ENCODE data around the gene TMPRSS4.

Gene TMPRSS4

GRCh38 chr11:118050208-118050891, 26.5 kb upstream of the TMPRSS4 start:
- no peak overlapping the region for H3K9ac ChIP-seq (ENCODE audit: low read length)
- no peak overlapping the region for H2AFZ ChIP-seq (ENCODE audit: low read length)
- H3K9me3 ChIP-seq (ENCODE audit: low read length) = no peaks in the 10 kb centered on the region
- no peaks in the 10 kb centered on the region for H3K27me3 ChIP-seq (ENCODE audit: insufficient read depth, low read length)
- no peaks in the 10 kb centered on the region for H3K79me2 ChIP-seq (ENCODE audit: insufficient read depth, low read length)
- no peaks in the 10 kb centered on the region for H4K20me1 ChIP-seq (ENCODE audit: insufficient read depth, low read length)
- H3K9me2 ChIP-seq (ENCODE audit: low read depth, low read length) = no peaks in the 10 kb centered on the region
- H3K4me2 ChIP-seq (ENCODE audit: low read length) = no peak overlapping the region
- H3K4me3 ChIP-seq (ENCODE audit: low read depth, low read length, poor library complexity, severe bottlenecking) = no peak overlapping the region
- TF ChIP-seq CTCF (IDR thresholded peaks at IDR 0.05; ENCODE audit: low read length) (no peak), EZH2 (IDR thresholded peaks at IDR 0.05; ENCODE audit: borderline replicate concordance, low read length) (no peak)
- no peaks in the 10 kb centered on the region for H3K36me3 ChIP-seq (ENCODE audit: insufficient read depth, low read length)
- no peaks in the 10 kb centered on the region for H3F3A ChIP-seq (ENCODE audit: insufficient read depth, low read length)
- H3K27ac ChIP-seq (ENCODE audit: low read depth, low read length, poor library complexity, severe bottlenecking) = no peak overlapping the region
- no peaks in the 10 kb centered on the region for H3K4me1 ChIP-seq (ENCODE audit: insufficient read depth, low read length, severe bottlenecking)

- no peaks in the 10 kb centered on the region for H3K9me3 ChIP-seq (ENCODE audit: low read length)
- no peak overlapping the region for H2AFZ ChIP-seq (ENCODE audit: low read length)
- no peak overlapping the region for H3K4me2 ChIP-seq (ENCODE audit: low read length)
- no peak overlapping the region for H3K9ac ChIP-seq (ENCODE audit: low read length)
- H3K27ac ChIP-seq (ENCODE audit: low read depth, low read length, poor library complexity, severe bottlenecking) = no peak overlapping the region
- TF ChIP-seq EZH2 (IDR thresholded peaks at IDR 0.05; ENCODE audit: borderline replicate concordance, low read length) (no peak), CTCF (IDR thresholded peaks at IDR 0.05; ENCODE audit: low read length) (no peak)
- H3K79me2 ChIP-seq (ENCODE audit: insufficient read depth, low read length) = no peaks in the 10 kb centered on the region
- no peaks in the 10 kb centered on the region for H3K4me1 ChIP-seq (ENCODE audit: insufficient read depth, low read length, severe bottlenecking)
- H3K4me3 ChIP-seq (ENCODE audit: low read depth, low read length, poor library complexity, severe bottlenecking) = no peak overlapping the region
- no peaks in the 10 kb centered on the region for H3F3A ChIP-seq (ENCODE audit: insufficient read depth, low read length)
- no peaks in the 10 kb centered on the region for H3K9me2 ChIP-seq (ENCODE audit: low read depth, low read length)
- no peaks in the 10 kb centered on the region for H4K20me1 ChIP-seq (ENCODE audit: insufficient read depth, low read length)
- no peaks in the 10 kb centered on the region for H3K27me3 ChIP-seq (ENCODE audit: insufficient read depth, low read length)
- no peaks in the 10 kb centered on the region for H3K36me3 ChIP-seq (ENCODE audit: insufficient read depth, low read length)
These were observed 25.7 kb upstream of the TMPRSS4 start for GRCh38 chr11:118051136-118051610.

- H2AFZ ChIP-seq (ENCODE audit: low read length) = no peak overlapping the region
These were observed 25.0 kb upstream of the TMPRSS4 start for GRCh38 chr11:118051611-118052461.

More at GRCh38 chr11:118051611-118052461, 25.0 kb upstream of the TMPRSS4 start:
- no peak overlapping the region for H3K4me2 ChIP-seq (ENCODE audit: low read length)
- no peaks in the 10 kb centered on the region for H4K20me1 ChIP-seq (ENCODE audit: insufficient read depth, low read length)
- H3K36me3 ChIP-seq (ENCODE audit: insufficient read depth, low read length) = no peaks in the 10 kb centered on the region
- H3K27me3 ChIP-seq (ENCODE audit: insufficient read depth, low read length) = no peaks in the 10 kb centered on the region
- H3F3A ChIP-seq (ENCODE audit: insufficient read depth, low read length) = no peaks in the 10 kb centered on the region
- no peak overlapping the region for H3K4me3 ChIP-seq (ENCODE audit: low read depth, low read length, poor library complexity, severe bottlenecking)
- H3K9me2 ChIP-seq (ENCODE audit: low read depth, low read length) = no peaks in the 10 kb centered on the region
- H3K9ac ChIP-seq (ENCODE audit: low read length) = no peak overlapping the region
- no peaks in the 10 kb centered on the region for H3K79me2 ChIP-seq (ENCODE audit: insufficient read depth, low read length)
- no peak overlapping the region for H3K27ac ChIP-seq (ENCODE audit: low read depth, low read length, poor library complexity, severe bottlenecking)
- no peaks in the 10 kb centered on the region for H3K9me3 ChIP-seq (ENCODE audit: low read length)
- no peak for TF ChIP-seq CTCF (IDR thresholded peaks at IDR 0.05; ENCODE audit: low read length)
- TF ChIP-seq EZH2 (IDR thresholded peaks at IDR 0.05; ENCODE audit: borderline replicate concordance, low read length) = no peak
- no peaks in the 10 kb centered on the region for H3K4me1 ChIP-seq (ENCODE audit: insufficient read depth, low read length, severe bottlenecking)
